ENCODE results near the gene ZFAND3. TPM values are rescaled to one million over a fixed set of nuclear protein-coding genes. Genes with fewer than 3 reads are reported as not detected.

Gene ZFAND3
- total and polyA plus RNA-seq, 2 of the 4 experiments (the other 2 are of a cell fraction): 10.9 to 26.7 TPM

- Histone ChIP-seq H3K56ac (ENCODE audit: extremely low read depth, insufficient read depth, low read length) (peak overlapping the region; percentile 93), H3K27ac (ENCODE audit: insufficient read depth, low read length) (no peak overlapping the region), H3K9me1 (ENCODE audit: insufficient read depth, low read length) (peaks cover 19% of the 10 kb centered on the region), H4K8ac (ENCODE audit: low read depth in 2 of 2, low read length in 2 of 2) (peak overlapping the region in 1 of 2 experiments; percentile 54; a peak in 1 of 4 replicates), H4K20me1 (ENCODE audit: insufficient read depth, low read length) (peaks cover 50% of the 10 kb centered on the region), H3K23ac (ENCODE audit: low read depth, low read length) (peak overlapping the region; percentile 85; the same call in 1 of the 2 replicates), H2BK15ac (ENCODE audit: low read depth, low read length) (no peak overlapping the region), H3K36me3 (ENCODE audit: control insufficient read depth, insufficient read depth, low read length) (no peaks in the 10 kb centered on the region; the same call in 1 of the 2 replicates), H3K27me3 (ENCODE audit: control insufficient read depth, insufficient read depth, low read length) (no peaks in the 10 kb centered on the region), H4K91ac (ENCODE audit: insufficient read depth, low read depth, low read length) (no peak overlapping the region), H2BK120ac (ENCODE audit: low read depth, low read length) (no peak overlapping the region), H3K4me2 (ENCODE audit: low read depth, low read length) (peak overlapping the region; percentile 97), H3K9me3 (ENCODE audit: control insufficient read depth, insufficient read depth, low read length) (no peaks in the 10 kb centered on the region), H2AFZ (replicated peaks; ENCODE audit: low read length, poor library complexity) (no peak overlapping the region), H3K79me1 (ENCODE audit: low read depth in 1 of 2, low read length in 2 of 2) (peaks cover 6 to 45% of the 10 kb centered on the region in 2 experiments; a peak in 3 of 4 replicates), H3K9ac (ENCODE audit: low read depth, low read length) (peak overlapping the region; percentile 70; the same call in 1 of the 2 replicates), H3K4me3 (ENCODE audit: insufficient read depth, low read depth, low read length) (peak overlapping the region; percentile 47), H3K14ac (replicated peaks; ENCODE audit: low read depth, low read length) (peak overlapping the region; percentile 85), H3K4ac (ENCODE audit: low read depth, low read length) (peak overlapping the region; percentile 47; the same call in 1 of the 2 replicates), H2BK5ac (ENCODE audit: low read depth, low read length, poor library complexity, severe bottlenecking) (peak overlapping the region; percentile 56), H4K5ac (ENCODE audit: low read depth, low read length) (peak overlapping the region; percentile 25; the same call in 1 of the 2 replicates), H3K4me1 (ENCODE audit: control insufficient read depth, insufficient read depth, low read length) (peaks cover 9% of the 10 kb centered on the region; the same call in 1 of the 2 replicates), H2AK5ac (ENCODE audit: low read depth, low read length) (no peak overlapping the region), H3K18ac (ENCODE audit: low read depth, low read length) (peak overlapping the region; percentile 51; the same call in 1 of the 2 replicates), H2AK9ac (replicated peaks; ENCODE audit: low read depth, low read length, poor library complexity) (no peak overlapping the region), H2BK20ac (ENCODE audit: low read depth, low read length) (no peak overlapping the region)
- TF ChIP-seq CEBPB (IDR thresholded peaks at IDR 0.05; ENCODE audit: low read depth, low read length) (no peak), USF2 (IDR thresholded peaks at IDR 0.05; ENCODE audit: low read depth, low read length) (no peak), CTCF (conservative IDR thresholded peaks at IDR 0.05; ENCODE audit: low read depth, low read length) (0 out of 2 replicates have a peak, but pooled peaks have one; percentile 0), SMC3 (IDR thresholded peaks at IDR 0.05; ENCODE audit: low read depth, low read length) (no peak)
- in situ Hi-C loops (cut with MboI; ENCODE audit: low sequenced_read_pairs): no loop called here
- intact Hi-C loops (cut with micrococcal nuclease): no loop called here
- dilution Hi-C loops (cut with HindIII; ENCODE audit: low sequenced_read_pairs, unreplicated experiment): no loop called here
- ATAC-seq (ENCODE audit: low read depth) (no peak), DNase-seq (no peak)
- BruUV-seq (replicated peaks): no TSS peak
- ChIA-PET POLR2A (ENCODE audit: unreplicated experiment) (interaction anchor here (0.8 kb wide), 1 partner anchor 44 kb away, joined by 3 read pairs; no protein-coding TSS in a partner anchor), CTCF (interaction anchor here (0.9 kb wide), 1 partner anchor 25 kb away, joined by 3 read pairs; no protein-coding TSS in a partner anchor)
- WGBS, 2 experiments (ENCODE audit: extremely low coverage in 2 of 2, insufficient read length in 1 of 2): no CpG with 5 or more reads among the region's 3 CpGs
Measured at GRCh38 chr6:37820718-37821079, 1.2 kb downstream of the ZFAND3 start.

Measured in IMR-90 (cell line).